Prostate gland (tissue), 2 donors: ENCODE data around the gene ZSWIM1.

Experiments
- POLR2A ChIP-seq: fragments of 450-650 bp; IDR thresholded peaks from one replicate; pipeline ENCODE4 v1.6.1; 2016; ENCODE audit warnings: antibody characterized with exemption, mild to moderate bottlenecking
- POLR2AphosphoS5 ChIP-seq: sonication (generic); formaldehyde crosslinking; IDR thresholded peaks from one replicate; pipeline ENCODE4 v1.6.1; 2017; ENCODE audit warnings: antibody characterized with exemption
- TF ChIP-seq, protein P1 (sequence below), 4 experiments: fragments of 200-600 bp in 2 of 4; fragments of 450-650 bp in 2 of 4; sonication (generic) in 2 of 4; IDR thresholded peaks; 1 replicate in 3 of 4; 2 replicates in 1 of 4; pipeline ENCODE4 v1.5.1; 2016 to 2019; ENCODE audit warnings: antibody characterized with exemption in 4 of 4, mild to moderate bottlenecking in 2 of 4, moderate library complexity in 2 of 4

DNA sequence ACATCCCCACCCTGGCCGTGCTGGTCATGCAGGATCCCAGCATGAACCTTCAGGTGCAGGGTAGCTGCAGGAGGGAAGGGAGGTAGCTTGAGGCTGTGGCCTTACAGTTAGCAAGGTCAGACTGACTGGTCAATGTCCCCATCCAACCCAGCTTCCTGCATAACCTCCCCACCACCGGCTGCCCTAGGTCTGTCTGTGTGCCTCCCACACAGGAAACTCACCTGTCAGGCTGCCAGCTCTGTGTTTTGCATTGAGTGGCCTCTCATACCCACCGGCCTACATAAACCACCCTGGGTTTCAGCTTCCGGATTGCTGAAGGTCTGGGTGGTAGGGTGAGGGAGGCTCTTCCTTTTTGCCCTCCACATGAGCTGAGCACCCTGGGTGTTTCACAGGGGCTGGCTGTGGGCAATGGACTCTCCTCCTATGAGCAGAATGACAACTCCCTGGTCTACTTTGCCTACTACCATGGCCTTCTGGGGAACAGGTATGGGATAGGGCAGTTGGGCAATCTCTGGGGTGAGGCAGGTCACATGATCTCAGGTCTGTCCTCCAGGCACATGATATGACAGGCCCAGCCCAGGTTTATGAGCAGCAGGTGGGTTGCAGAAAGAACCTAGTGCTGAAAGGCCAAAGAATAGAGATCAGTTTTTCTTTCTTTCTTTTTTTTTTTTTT is 11.9 kb downstream of the ZSWIM1 start:
- TF ChIP-seq, protein P1, sequence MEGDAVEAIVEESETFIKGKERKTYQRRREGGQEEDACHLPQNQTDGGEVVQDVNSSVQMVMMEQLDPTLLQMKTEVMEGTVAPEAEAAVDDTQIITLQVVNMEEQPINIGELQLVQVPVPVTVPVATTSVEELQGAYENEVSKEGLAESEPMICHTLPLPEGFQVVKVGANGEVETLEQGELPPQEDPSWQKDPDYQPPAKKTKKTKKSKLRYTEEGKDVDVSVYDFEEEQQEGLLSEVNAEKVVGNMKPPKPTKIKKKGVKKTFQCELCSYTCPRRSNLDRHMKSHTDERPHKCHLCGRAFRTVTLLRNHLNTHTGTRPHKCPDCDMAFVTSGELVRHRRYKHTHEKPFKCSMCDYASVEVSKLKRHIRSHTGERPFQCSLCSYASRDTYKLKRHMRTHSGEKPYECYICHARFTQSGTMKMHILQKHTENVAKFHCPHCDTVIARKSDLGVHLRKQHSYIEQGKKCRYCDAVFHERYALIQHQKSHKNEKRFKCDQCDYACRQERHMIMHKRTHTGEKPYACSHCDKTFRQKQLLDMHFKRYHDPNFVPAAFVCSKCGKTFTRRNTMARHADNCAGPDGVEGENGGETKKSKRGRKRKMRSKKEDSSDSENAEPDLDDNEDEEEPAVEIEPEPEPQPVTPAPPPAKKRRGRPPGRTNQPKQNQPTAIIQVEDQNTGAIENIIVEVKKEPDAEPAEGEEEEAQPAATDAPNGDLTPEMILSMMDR (IDR thresholded peaks at IDR 0.05): no peak
- TF ChIP-seq POLR2AphosphoS5 (no peak), POLR2A (no peak)
